GM19372 (cell line): ENCODE data around the gene GRHL1.

ENCODE experiments used
- ATAC-seq: cut with Tn5 transposase; IDR thresholded peaks from one replicate; pipeline ENCODE4 v1.9.1; 2021; ENCODE audit warnings: mild to moderate bottlenecking, low read depth, moderate library complexity; ENCODE audit not compliant: unreplicated experiment

The GRHL1 gene

DNA sequence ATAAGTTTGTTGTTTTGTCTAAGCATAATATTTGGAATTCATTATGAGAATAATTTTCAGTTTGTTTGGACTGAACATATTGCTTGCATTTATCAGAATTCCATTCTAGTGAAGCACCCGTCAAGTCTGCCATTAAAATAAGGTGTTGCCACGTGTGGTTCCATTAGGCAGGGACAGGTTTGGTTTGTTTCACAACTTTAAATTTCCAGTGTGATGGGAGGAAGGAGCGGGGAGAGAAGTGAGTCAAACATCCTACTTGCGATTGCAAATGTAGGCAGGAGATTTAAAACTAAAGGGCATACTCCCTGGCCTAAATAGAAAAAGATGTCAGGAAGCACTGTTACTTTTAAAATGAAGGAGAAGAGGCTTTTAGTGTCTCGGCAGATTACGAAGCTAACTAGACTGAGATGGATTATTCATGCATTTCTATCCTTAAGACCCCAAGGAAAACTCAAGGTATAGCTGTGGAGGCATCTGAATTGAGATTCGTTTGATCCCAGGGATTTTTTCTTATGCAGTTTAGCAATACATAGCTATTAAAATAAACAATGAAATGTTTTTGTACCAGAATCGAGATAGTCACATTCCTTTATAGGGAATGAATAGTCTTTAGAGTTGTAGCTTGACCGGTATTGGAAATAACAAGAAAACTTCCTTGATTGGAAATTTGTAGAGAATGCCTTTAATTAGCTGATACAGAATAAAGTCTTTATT is 19.8 kb downstream of the GRHL1 start:
- no peak for ATAC-seq

DNA sequence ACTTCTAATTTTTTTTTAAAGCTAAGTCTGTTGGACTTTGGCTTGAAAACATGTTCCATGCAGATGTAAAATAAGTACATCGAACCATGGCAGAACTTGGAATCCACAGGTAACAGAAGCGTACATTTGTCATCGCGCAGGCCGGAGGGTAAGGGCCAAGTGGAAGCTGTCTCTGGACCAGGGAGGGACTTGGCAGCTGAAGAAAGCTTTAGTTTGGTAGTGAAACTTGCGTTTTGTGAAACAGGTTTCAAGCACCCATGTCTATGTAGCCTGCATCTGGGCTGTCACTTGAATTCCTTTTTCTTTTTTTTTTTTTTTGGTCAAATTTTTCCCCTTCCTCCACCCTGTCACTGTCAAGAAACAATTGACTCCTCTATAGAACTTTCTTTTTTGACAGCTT is 20.4 kb downstream of the GRHL1 start:
- ATAC-seq = no peak

DNA sequence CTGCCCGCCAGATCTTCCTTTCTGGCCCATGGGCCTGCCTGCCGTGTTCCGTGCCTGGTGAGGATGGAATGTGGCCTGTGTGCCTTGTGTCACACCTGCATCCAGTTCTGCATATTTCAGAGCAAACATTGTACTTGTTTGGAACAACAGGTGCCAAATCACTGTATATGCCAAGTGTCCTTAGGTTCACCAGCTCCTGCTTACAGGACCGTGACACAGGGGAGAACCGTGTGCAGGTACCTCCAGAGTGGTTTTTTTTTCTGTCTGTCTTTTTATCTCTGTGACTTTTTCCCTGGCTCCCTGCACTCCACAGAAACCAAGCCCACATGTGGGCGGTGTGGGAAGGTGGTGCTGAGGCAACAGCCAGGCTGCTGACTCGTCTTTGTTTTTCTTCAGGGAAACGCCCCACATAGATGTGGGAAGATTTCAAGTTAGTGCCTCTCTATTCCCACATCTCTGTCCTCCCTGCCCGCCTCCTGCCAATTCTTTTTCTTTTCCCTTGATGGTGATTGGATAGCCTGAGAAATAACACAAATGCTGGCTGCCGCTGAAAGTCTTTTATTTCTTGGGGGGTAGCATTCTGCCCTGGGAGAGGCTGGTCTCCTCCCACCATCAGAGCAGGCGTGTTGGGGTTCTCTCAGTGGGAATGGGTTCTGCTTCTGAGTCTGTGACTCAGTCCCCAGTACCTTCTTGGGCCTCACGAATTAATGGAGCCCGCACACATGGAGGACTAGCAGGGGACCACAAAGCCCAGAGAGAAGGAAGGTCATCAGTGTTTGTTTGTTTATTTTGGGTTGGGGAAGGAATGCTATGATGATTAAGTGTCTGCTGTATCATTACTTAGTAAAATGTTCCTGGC is 21.4 kb downstream of the GRHL1 start:
- ATAC-seq = no peak

DNA sequence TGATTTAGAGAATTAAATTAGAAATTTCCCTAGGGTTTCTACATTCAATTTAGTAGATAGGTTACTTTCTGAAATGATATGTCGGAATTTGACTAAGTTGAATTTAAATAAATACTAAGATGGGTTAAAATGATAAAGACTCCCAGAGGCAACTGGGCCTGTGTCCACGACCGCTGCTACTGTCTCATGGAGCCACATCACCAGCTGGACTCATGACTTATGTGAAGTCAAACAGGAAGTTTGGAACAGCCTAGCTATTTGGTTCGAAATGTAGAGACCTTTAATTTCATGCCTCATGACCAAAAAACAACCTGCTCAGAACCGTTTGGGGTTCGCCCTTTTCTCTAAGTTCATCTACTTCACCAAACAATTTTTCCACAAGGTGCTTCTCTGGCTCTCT is 22.2 kb downstream of the GRHL1 start:
- no peak for ATAC-seq

DNA sequence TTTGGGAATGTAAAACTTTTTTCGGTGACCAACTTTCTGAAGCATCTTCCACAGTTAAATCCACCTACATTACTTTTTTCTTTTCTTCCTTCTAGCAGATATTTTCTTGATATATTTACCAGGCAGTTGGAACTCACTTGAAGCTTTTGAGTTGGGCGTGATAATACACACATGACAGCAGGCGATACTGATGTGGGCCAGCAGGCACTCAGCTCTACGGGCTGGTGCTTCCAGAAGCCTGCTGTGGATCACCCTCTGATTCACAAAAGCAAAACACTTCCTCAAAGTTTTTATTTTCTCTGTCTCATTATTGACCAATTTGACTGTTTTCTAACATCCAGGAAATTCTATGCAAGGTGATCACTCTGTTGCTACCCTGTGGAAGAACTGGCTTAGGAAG is 22.9 kb downstream of the GRHL1 start:
- ATAC-seq = no peak

DNA sequence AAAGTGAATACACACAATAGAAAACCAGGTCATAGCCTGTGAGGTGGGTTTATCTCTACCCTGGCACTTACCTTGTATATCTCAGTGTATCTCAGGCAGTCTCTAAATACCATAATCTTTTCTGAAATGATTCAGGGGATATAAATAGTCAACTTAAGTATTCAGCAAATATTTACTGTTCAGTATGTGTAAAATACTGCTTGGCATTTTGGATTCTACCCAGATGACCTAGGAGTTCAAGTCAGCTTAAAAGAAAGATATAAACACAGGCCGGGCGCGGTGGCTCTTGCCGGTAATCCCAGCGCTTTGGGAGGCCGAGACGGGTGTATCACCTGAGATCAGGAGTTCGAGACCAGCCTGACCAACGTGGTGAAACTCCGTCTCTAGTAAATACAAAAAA is 23.8 kb downstream of the GRHL1 start:
- no peak for ATAC-seq

DNA sequence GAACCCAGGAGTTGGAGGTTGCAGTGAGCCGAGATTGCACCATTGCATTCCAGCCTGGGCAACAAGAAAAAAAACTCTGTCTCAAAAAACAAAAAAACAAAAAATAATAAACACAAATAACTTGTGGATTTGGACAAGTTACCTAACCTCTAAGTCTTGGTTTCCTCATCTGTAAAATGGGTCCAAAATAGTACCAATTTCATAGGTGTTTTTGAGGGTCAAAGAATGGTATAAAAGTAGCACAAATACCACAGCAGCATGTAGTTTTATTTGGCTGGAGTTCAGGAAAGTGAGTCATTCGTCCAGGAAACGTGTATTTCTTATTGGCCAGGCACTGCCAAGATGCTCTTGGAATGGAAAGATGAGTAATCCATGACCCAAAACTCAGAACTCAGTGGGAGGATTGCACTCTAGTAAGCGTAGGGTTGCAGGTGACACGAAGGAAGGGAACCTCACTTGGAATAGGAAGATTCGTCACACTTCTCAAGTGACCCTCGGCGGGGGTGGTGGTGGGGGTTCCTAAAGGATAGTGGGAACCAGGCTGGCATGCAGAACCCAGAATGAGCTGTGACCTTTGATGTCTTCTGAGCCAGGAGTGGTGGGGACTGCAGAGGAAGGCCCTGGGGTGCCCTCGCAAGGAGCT is 24.4 kb downstream of the GRHL1 start:
- no peak for ATAC-seq

DNA sequence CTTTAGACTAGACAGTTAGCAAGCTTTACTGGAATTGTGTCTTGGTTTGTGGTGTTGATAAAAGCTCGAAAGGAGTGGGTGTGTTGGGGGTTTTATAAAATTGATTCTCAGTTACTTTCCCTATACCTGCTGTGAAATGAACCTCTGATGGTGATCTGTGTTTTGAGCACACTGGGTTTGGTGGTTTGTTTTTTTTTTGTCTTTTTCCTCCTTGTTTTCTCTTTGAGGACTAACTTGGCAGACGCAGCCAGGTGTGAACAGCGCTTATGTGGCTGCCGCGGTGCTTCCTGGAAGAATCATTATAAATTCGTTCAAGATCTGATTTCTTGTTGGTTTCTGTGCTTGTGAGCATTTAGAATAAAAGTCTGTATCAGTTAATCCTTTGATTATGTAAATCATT is 28.5 kb downstream of the GRHL1 start:
- no peak for ATAC-seq

DNA sequence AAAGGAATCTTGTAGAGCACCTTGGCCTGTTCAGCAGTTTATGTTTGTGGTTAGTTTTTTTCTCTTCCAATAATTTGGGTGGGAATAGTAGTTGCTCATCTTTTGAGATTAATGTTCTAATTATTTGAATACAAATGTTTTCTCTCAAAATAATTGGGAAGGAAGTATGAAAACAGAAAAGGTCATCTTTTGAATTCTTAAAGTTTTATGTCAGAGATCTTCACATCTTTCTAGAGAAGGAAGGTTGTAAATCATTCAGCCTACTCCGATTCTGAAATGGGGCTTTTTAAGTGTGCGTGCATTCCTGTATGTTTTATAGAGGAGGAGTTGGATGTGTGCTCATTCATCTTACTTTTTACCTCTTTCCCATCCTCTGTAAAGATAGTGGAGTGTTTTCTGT is 29.0 kb downstream of the GRHL1 start:
- no peak for ATAC-seq

GRCh38 chr2:9981655-9982054 is 30.2 kb downstream of the GRHL1 start:
- no peak for ATAC-seq

DNA sequence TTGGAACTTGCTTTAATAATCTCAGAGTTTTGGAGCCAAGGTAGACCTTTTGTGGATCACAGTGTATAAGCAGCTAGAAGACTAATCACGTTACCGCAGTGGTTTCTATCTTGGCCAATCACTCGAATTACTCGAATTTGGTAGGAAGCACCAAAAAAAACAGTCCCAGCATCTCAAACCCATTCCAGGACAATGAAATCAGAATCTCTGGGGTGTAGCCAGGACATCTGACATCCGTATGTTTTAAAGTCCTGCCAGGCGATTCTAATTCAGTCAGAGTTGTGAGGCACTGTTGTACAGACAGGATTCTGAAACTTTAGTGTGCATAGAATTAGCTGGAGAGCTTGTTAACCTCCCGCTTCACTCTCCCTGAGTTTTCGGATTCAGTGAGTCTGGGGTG is 30.8 kb downstream of the GRHL1 start:
- ATAC-seq = no peak

DNA sequence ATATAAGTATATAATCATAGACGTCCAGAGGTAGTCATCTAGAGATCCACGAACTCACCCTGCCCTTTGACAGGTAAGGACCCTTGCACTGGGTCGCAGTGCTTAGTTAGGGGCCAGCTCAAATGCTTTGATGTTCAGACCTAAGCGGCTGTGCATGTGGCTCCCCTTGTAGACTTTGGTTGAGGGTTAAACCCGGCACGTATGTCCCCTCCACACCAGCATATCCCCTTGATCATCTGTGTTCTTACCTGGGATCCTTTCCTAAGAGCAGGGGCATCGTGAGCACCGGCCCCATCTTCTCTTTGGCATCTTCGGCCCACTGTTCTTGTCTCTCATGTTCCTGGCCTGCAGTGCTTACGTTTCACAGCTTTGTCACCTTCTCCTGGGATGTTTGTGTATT is 31.4 kb downstream of the GRHL1 start:
- no peak for ATAC-seq

DNA sequence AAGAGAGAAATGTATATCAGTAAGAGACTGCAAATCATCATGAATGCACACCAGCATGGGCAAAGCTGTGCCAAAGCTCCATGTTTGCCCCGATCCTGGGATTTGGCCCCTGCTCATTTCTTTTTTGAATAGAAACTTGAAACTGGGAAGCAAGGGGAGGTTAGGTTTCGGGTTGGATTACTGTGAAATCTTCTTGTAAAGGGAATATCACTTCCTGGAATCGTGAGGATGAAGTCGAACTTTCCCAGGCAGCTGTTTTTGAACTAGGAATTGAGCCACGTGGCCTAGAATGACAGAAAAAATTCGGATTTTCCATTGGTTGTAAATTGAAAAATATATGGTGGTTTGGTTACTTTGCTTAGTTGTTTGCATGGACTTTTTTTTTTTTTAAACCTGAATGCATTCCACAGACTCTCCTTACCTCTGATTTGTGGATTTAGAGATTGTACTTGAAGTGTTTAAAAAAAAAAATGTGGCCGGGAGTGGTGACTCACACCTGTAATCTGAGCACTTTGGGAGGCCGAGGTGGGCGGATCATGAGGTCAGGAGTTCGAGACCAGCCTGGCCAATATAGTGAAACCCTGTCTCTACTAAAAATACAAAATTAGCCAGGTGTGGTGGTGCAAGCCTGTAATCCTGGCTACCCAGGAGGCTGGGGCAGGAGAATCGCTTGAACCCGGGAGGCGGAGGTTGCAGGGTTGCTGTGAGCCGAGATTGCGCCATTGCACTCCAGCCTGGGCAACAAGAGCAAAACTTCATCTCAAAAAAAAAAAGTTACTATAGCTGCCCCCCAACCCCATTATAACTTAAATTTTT is 32.1 kb downstream of the GRHL1 start:
- no peak for ATAC-seq

GRCh38 chr2:9984217-9984739 is 32.8 kb downstream of the GRHL1 start:
- ATAC-seq = no peak

GRCh38 chr2:9984871-9985480 is 33.5 kb downstream of the GRHL1 start:
- no peak for ATAC-seq

DNA sequence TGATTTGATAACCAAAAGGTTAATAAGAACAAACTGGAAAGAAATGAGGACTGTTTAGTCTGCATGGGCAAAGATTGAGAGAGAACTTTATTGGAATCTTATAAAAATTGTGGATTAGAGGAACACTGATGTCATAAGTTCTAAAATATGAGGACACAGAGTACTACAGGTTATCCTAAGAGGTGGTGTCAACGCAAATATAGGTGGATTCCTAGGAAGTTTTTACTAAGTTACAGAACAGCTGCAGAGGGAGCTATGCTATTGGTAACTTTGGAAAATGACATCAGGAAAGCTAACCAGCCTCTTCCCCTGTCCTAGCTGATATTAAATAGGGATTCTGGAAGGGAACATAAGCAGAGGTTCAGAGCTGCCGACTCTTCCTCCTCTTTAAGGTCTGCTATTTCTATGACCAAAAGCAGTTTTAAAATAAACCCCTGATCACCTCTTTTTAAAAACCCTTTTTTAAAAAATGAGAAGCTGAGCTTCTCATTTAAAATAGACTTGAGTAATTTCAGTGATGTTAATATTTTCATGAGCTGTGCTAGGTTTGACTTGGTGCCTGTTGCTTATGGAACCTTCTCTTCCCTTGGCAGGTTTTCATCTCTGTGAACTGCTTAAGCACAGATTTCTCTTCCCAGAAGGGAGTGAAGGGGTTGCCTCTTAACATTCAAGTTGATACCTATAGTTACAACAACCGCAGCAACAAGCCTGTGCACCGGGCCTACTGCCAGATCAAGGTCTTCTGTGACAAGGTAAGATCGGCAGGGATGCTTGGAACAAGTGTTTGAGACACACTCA is 34.2 kb downstream of the GRHL1 start:
- ATAC-seq = no peak

DNA sequence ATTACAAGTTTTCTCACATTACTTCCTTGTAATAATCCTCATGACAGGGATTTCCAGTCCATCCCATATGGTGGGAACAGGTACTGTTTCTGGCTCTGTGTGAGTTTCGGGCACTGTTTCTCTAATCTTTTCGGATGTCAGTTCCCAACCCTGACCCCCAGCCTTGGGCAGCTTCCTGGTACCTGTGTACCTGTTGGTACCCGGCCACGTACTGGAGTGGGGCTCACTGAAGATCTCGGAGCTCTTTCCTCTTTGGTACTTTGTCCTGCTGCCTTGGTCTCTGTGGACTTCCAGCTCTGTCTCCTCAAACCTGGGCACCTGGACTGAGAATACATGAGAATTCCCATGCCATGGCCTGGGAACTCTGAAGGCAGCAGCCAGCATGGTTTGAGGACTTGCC is 36.8 kb downstream of the GRHL1 start:
- no peak for ATAC-seq

DNA sequence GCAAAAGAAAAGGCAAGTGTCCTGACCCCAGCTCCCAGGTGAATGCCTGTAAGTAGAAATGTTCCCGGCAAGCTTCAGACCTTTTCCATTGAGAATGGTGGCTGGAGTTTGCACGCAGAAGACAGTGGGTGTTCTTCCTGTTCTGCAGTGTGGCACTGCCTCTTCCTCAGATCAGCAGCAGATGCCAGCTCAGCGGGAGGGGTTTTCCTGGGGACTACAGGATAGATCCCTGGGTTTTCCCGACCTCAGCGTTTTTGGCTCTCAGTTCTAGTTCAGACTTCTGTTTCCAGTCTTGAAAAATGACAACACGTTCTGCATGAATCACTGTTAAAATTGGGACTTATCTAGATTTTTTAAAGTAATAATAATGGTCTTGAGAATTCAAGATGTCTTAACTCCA is 39.2 kb downstream of the GRHL1 start:
- no peak for ATAC-seq

- no peak for ATAC-seq
Observed at GRCh38 chr2:9991221-9991620, 39.7 kb downstream of the GRHL1 start.
